ENCODE measurements around the gene EVA1A.
"Not testable (repeated sequence)": the region's sequence is repeated elsewhere in the genome, so short reads cannot be mapped to it uniquely, and the experiment has no call there.

EVA1A gene

DNA sequence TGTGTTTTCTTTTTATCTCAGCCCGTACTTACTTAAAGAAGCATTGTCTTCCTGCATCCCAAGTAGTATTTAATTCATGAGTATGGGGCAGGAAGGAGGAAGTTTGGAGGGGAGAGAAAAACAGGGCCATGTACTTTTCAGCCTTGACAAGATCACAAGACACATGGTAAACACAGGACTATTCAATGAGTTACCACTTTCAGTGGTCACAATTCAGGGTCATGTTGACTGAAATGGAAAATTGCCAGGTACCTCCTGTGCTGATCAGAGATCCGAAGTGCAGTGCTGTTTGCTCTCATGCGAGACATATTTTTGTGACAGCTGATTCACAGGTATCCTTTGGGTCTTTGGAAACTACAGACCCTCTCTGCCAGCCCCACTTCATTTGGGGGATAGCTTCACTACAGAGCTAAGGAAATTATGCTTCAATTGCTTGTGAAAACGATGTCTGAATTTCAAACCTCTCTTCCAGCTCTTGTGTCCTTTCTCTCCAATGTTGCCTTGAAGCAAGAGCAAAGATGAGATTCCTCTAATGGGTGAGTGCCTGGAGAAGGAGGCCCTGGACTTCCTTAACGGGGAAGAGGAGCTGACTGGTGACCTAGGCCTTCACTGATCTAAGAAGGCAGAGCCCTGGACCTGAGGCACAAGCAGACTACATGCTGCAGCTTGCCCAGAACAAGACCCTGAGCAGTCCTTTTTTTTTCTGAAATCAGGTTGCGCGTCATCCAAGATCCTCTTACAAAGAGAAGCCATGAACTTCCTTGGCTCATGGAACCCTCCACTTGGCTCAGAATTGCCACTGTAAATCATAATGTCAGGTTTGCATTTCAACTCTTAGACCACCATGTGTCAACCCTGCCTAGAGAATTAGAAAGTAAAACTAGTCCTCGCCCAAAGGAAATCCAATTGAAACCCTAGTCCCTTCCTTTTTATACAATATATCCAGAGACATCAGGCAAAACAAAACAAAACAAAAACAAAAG, 44.1 kb downstream of the EVA1A start:
- DNase-seq = no peak

DNA sequence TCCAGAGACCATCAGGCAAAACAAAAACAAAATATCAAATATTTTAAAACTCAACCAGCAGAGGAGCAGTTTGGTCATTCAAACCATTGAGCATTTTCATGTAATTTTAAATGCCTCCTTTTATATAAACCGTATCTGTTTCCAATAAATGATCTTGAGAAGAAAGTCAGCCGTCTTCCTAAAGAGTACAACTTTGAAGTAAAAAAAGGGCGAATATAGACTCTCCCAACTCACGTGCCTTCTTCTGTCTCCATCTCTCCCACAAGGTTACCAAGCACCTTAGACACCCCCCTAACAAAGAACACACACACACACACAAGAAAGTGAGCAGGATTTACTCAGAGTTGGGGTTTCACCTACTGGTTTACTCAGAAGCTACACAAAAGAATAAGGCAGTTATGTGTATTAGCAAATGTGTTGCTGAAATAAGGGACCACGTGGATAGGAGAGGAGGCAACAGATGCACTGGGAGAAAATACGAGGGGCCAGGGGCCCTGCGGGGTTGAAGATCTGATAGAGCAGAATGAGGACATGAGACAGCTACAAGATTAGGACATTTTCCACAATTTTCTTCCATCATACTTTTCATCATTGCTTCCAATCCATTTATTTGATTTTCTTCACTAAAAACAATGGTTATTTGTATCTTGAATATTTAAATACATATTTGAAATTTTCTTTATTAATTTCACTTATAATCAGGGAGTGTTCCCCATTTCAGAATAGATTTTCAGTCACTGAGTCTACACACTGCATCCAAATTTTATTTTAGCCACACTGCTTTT, 45.0 kb downstream of the EVA1A start:
- no peak for DNase-seq

DNA sequence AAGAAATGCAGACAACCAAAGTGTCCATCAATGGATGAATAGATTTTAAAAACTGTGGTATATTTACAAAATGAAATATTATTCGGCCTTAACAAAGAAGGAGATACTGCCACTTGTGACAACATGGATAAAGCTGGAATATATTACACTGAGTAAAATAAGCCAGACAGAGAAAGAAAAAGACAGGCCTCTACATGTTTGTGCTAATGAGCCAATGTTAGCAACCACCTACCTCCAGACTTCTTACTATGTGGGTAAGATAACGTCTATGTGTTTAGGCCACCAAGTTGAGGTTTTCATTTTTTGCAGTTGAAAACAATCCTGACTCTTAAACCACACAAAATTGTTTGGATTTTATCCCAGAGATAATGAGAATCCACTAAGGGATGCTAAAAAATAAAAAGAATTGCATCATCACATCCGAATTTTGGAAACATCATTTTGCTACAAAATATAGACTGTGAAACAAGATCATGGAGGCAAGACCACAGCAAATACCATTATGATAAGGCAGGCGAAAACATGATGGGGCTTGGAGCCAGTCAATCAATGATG, 47.0 kb downstream of the EVA1A start:
- no peak for DNase-seq

DNA sequence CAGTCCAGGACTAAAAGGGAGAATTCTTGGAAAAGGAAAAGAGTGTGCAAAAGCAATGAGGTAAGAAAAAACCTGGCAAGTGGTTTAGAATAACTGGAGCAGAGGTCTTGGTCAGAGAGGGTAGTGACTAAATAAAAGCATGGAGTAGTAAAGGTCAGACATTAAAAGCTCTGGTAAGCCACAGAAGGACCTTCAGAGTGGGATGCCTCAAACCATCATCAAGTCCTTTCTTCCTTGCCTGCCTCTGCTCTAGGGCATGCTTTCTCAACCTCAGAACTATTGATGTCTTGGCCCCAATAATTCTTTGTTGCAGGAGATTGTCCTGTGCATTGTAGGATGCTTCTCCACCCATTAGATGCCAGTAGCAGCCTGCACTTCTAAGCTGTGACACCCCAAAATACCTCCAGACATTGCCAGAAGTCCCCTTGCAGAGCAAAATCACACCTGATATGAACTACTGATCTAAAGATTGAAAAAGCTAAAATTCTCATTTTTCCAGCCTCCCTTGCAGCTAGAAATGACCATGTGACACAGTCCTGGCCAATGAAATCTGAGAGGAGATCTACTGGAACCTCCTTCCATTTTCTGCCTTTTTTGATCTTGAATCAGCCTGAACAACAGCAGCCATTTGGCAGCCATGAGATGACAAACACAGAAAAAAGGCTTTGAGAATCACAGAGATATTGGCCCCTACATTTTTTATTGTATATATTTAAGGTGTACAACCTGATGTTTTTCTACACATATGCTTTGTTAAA, 48.1 kb downstream of the EVA1A start:
- DNase-seq = no peak

DNA sequence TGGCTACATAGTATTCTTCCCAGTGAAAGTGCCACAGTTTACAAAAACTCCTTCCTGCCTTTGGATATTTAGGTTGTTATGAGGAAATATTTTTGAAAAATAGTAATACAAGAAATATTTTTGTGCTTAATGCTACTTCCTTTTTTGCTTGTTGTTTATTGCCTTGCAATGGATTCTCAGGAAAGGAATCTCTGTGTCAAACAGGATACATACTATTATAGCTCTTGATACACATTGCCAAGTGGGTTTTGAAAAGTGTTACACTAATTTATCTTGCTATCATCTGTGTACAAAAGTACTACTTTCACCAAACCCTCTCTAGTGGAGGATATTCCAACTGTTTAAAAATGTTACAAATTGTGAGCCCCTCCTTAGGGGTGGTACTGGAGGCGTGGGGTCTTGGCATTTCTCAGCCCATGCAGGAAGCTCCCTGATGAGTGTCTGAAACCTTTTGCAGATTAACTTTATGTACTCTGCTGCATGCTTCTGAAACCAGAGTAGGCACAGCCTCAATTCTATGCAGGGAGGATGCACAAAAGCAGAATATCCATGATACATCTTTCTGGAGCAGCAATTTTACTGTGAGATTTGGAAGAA, 54.5 kb downstream of the EVA1A start:
- DNase-seq = no peak

DNA sequence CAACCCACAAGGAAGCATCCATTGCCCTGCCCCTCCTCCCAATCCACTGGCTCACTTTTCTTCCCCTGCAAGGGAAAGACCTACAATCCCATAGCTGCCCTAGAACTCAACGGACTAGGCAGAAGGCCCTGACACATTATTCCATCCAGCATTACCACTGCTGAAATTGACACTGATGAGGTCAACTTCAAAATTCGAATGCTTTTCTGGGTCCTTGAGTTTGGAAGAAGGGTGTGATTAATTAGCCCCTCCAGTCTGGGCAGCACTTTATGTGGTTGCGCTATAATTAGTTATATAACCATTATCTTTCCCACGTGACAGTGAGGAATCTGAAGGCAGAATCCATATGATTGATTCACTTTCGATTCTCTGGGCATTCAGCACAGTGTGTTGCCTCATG, 55.7 kb downstream of the EVA1A start:
- DNase-seq = no peak

DNA sequence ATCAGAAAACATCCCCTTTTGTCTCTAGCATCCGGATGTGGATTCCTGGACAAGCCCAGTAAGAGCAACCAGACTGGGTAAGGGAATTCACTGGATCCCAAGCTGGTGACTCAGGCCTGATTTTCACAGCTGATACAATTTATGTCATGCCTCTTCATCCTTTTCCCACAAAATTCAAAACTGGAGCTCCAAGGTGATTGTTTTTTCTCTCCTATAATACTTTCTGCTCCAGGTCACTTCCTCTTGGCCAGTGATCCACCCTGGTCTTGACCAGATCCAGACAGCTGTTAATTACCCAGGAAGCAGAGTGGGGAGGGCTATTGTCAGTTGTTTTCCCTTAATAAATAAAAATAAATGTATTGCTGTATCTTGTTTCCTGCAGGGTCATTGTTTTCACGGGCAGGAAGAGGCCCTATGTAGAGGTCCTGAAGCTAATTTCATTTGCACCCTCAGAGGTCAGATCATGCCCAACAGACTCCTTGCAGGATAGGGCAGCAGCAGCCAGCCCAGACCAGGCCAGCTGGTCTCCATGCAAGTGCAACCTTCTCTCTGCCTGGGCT, 57.6 kb downstream of the EVA1A start:
- DNase-seq = no peak

DNA sequence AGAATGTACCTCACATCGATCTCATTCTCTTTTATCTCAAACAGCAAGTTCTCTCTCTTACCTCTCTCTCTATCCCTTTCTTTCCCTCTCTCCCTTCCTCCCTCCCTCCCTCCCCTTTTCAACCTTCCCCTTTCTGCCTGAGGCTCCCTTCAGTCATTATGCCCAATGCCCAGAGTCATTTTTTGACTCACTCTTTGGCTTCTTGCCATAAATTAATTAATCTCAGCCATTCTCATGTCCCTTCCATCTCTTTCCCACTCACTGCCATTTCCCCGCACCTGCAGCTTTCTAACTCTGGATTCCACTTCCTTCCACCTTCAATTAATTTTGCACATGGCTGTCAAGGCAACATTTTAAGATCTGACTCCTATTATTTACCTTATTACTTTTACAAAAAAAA, 60.1 kb downstream of the EVA1A start:
- no peak for DNase-seq

DNA sequence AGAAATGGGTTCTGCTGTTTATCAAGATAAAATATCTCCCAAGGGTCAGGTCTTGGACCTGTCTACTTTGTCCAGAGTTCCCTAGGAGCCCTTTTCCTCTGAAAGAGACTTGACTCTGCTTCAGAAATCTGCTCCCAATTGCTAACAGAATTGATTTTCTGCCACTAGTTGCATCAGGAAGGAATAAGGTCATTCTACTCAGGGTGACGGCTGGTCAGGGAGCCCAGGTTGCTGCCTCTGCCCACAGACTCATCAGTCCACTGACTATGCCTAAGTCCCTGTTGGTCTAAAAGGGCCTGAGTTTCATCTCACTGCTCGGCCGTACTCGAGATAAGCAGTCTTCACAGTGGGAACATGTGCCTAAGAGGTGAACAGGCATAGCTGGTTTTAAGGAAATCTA, 61.2 kb downstream of the EVA1A start:
- DNase-seq = no peak

DNA sequence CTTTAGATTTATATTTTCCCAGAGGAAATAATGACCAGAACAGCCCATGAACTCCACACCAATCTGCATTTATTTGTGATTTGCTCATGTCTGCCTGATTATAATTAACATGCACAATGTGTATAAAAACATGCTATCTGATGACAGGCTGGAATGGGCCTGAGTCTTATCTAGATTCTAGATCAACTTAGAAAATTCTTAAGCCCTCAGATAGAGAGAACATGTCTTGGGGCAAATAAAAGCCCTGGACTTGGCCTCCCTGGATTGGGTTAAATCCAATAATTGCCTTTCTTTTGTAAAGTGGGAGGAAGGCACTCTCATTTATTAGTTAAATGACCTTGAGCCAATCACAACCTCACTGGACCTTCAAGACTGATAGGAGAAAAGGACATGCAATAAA, 61.8 kb downstream of the EVA1A start:
- no peak for DNase-seq

DNA sequence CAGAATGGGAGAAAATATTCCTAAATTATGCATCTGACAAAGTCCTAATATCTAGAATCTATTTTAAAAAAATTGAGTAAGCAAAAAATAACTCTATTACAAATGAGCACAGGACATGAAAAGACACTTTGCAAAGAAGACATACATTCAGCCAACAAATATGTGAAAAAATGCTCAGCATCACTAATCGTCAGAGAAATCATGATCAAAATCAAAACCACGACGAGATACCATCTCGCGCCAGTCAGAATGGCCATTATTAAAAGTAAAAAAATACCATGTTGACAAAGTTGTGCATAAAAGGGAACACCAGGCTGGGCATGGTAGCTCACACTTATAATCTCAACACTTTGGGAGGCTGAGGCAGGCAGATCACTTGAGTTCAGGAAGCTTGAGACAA, 63.5 kb downstream of the EVA1A start:
- no peak for DNase-seq

DNA sequence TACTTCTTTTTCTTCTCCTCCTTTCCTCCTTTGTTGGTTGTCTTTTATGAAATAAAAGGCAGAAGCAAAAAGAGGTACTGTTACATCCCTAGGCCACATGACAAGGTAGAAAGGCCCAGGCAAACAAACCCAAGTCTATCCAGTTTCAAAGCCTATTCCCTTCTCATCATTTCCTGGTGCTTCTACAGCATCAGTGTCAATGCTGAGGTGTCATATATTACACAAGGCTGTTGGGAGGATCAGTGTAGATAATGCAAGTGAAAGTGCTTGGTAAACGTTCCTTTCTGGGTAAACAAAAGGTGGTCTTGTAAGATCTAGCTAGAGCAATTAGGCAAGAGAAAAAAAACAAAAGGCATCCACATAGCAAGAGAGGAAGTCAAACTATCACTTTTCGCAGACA, 64.9 kb downstream of the EVA1A start:
- no peak for DNase-seq

DNA sequence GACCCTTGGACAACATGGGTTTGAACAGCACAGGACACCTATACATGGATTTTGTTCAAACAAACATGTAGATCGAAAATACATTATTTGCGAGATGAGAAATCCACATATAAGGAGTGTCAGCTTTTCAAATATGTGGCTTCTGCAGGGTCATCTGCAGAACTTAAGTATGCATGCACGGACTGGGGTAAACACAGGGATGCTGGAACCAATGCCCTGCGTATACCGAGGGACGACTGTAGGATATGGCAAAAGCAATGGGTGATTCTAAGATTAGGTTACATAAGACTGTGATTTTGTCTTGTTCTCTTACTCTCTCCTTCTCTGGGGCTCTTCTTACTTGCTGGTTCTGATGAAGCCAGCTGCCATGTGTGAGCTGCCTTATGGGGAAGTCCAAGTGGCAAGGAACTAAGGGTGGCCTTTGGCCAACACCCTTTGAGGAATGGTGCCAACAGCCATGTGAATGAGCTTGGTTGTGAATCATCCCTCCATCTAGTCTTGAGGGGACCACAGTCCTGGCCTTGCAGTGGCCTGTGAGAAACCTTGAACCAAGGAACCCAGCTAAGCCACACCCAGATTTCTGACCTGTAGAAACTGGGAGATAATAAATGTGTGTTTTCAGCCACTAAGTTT, 66.5 kb downstream of the EVA1A start:
- DNase-seq = no peak

DNA sequence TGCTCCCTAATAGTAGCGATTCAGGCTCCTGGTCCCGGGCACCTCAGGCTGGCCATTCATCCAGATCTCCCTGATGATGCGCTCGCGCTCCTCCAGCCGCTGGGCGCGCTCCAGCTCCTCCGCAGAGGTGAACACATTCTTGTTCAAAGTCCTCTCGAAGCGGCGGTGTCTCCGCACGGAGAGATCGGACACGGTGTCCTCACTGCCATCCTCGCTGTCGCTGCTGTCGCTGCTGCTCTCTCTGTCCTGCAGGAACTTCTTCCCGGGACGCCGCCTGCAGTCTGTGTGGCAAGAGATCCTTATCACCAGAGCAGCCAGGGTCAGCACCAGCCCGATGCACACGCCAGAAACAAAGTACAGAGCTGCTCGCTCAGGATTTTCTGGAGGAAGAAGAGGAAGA, 67.5 kb downstream of the EVA1A start:
- no peak for DNase-seq

DNA sequence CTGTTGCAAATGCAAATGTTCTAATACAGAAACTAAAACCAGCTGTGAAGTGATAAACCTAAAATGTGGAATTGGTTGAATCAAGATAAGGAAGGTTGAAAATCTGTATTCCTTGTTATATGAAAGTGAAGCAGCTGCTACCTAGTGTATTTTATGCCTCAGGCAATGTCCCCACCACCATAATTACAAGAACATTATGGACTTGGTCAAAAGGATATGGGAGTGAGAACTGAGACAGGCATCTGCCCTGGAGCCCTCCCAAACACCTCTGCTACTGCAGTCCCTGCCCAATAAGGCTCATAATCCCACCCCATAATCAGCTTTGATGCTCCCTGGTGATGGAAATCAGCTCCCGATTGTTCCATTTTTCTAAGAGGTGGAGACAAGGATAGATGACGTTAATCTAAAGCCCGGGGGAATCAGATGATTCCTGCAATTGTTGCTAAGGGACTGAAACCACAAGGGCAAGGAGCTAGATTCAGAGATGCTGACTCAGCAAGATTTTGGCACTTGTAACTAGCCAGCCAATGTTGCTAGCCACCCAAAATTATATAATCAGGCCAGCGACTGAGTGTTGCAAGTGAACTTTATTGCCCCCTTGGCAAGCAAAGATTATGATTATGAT, 69.5 kb downstream of the EVA1A start:
- DNase-seq = no peak

DNA sequence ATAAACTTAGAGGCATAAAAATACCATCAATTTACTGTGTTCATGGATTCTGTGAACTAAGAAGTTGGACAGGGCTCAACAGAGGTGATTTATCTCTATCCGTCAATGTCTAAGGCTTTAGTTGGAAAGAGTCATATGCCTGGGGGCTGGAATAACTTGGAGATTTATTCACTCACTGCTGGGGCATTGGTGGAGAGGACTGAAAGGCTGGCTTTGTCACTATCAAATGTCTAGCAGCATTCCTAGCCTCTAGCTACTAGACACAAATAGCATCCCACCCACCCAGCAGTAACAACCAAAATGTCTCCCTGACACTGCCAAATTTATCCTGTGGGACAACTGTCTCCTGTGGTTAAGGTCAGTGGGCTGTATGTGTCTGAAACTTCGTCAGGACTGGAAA, 71.0 kb downstream of the EVA1A start:
- DNase-seq = no peak

DNA sequence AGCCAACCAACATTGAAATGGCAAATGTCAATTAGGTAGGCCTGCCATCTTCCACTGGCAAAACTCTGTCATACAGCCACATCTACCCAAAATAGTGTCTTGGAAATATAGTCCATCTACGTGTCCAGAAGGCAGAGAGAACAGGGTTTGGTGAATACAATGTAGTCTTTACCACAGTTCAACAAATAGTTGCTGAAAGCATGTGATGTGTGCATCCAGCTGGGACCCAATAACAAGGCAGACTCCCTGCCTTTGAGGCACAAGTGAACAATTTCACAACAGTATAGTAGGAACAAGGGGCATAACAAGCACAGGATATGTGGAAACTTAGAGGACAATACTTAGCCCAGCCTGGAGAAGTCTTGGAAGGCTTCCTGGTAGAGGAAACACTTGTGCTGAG, 72.6 kb downstream of the EVA1A start:
- no peak for DNase-seq

DNA sequence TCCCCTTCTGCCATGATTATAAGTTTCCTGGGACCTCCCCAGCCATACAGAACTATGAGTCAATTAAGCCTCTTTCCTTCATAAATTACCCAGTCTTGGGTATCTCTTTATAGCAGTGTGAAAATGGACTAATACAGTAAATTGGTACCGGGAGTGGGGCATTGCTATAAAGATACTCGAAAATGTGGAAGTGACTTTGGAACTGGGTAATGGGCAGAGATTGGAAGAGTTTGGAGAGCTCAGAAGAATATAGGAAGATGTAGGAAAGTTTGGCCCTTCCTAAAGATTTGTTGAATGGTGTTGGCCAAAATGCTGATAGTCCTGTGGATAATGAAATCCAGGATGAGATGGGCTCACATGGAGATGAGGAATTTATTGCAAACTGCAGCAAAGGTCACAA, 74.0 kb downstream of the EVA1A start:
- DNase-seq = not testable (repeated sequence)

DNA sequence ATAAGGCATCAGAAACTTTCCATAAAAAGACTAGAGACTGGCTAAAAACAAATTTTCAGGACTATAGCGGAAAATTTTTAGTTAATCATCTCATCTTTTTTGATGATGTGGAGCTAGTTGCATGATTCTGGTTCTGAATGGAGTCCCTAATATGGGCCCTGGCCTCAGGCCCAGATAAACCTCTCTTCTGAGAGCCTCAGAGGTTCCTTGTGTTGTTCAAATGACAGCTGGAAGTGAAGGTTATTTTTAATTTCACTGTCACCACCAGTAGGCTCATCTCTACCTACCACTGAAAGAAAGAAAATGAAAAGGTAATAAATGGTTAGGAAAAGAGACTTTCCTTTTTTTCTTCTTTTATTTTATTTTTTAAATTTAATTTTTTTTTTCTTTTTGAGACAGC, 75.9 kb downstream of the EVA1A start:
- DNase-seq = no peak

DNA sequence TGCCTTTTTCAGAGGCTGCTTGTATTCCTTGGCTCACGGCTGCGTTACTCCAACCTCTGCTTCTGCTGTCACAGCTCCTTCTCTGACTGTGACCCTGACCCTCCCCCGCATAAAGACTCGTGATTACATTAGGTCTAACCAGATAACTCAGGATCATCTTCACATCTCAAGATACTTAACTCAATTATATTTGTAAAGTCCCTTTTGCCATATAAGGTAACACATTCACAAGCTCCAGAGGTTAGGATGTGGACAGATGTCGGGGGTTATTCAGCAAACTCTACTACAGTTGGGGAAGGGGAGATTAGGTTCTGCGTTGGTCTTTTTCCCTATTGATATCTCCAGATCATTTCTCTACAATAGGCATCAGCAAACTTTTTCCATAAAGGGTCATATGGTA, 76.9 kb downstream of the EVA1A start:
- DNase-seq = no peak

DNA sequence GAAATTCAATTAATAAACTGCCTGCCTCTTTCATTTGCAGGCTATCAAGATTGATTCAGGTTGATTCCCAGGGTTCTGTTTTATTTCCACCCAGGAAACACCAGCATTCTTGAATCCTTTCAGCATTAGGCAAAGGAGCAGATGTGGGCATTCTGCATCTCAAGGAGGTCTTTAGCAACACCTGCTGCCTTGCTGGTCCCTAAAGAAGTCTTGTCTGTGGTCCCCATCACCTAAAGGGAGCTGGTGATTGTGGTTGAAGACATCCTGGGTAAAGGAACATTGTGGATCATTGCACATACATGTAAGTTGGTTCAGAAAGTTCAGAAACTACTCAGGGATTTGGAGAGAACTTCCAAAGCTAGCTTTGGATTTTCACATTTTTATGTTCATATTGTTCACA, 78.3 kb downstream of the EVA1A start:
- no peak for DNase-seq
